ENCODE data around the gene ADCY5. TPM values are rescaled to one million over a fixed set of nuclear protein-coding genes. Genes with fewer than 3 reads are reported as not detected.

The ADCY5 gene
- total RNA-seq, 2 donors from 2014 or later, result 3.9 to 5.2 TPM

- TF ChIP-seq CTCF (conservative IDR thresholded peaks at IDR 0.05), result no peak
- Mint-ChIP-seq H3K36me3 (ENCODE audit: low read depth) (no peaks in the 10 kb centered on the region), H3K4me1 (peaks cover 4% of the 10 kb centered on the region), H3K4me3 (no peak overlapping the region), H3K27me3 (ENCODE audit: insufficient read depth) (no peaks in the 10 kb centered on the region), H3K9me3 (no peaks in the 10 kb centered on the region), H3K27ac (no peak overlapping the region)
- no peaks in the 10 kb centered on the region for H3K36me3 ChIP-seq (ENCODE audit: control insufficient read depth, insufficient read depth, low read length)
- 90 to 96% methylated on average over 4 to 7 of the region's 7 CpGs for WGBS, 2 experiments (ENCODE audit: insufficient coverage in 1 of 2, insufficient read length in 1 of 2)
- H3K4me3 ChIP-seq (ENCODE audit: low read length), result no peak overlapping the region
- no peaks in the 10 kb centered on the region for H3K27me3 ChIP-seq (ENCODE audit: control insufficient read depth, insufficient read depth, low read length, poor library complexity, severe bottlenecking)
- no peak for DNase-seq
- no peak overlapping the region for H3K27ac ChIP-seq (ENCODE audit: low read depth, low read length)
- H3K4me1 ChIP-seq (ENCODE audit: control insufficient read depth, insufficient read depth, low read length), result no peaks in the 10 kb centered on the region
- no peaks in the 10 kb centered on the region for H3K9me3 ChIP-seq (ENCODE audit: control insufficient read depth, low read length)
- no peak overlapping the region for H3K9ac ChIP-seq (ENCODE audit: extremely low read depth, low read length, poor library complexity, severe bottlenecking)
Observed at GRCh38 chr3:123334056-123334455, 114.8 kb downstream of the ADCY5 start.

GRCh38 chr3:123333401-123333800 lies 115.5 kb downstream of the ADCY5 start:
- no peak overlapping the region for H3K4me3 Mint-ChIP-seq
- no peak overlapping the region for H3K27ac Mint-ChIP-seq
- Histone ChIP-seq H3K27me3 (ENCODE audit: control insufficient read depth, insufficient read depth, low read length, poor library complexity, severe bottlenecking) (no peaks in the 10 kb centered on the region), H3K9ac (ENCODE audit: extremely low read depth, low read length, poor library complexity, severe bottlenecking) (no peak overlapping the region), H3K9me3 (ENCODE audit: control insufficient read depth, low read length) (no peaks in the 10 kb centered on the region), H3K27ac (ENCODE audit: low read depth, low read length) (no peak overlapping the region), H3K36me3 (ENCODE audit: control insufficient read depth, insufficient read depth, low read length) (no peaks in the 10 kb centered on the region), H3K4me1 (ENCODE audit: control insufficient read depth, insufficient read depth, low read length) (no peaks in the 10 kb centered on the region), H3K4me3 (ENCODE audit: low read length) (no peak overlapping the region)
- H3K27me3 Mint-ChIP-seq (ENCODE audit: insufficient read depth), result no peaks in the 10 kb centered on the region
- no peaks in the 10 kb centered on the region for H3K36me3 Mint-ChIP-seq (ENCODE audit: low read depth)
- H3K9me3 Mint-ChIP-seq, result no peaks in the 10 kb centered on the region
- H3K4me1 Mint-ChIP-seq, result peaks cover 4% of the 10 kb centered on the region
- no peak for TF ChIP-seq CTCF (conservative IDR thresholded peaks at IDR 0.05)
- no peak for DNase-seq
- 70 to 91% methylated on average over 2 to 10 of the region's 10 CpGs for WGBS, 2 experiments (ENCODE audit: insufficient coverage in 1 of 2, insufficient read length in 1 of 2)

GRCh38 chr3:123332124-123332641 lies 116.7 kb downstream of the ADCY5 start:
- no peak overlapping the region for H3K27ac Mint-ChIP-seq
- H3K9me3 Mint-ChIP-seq, result no peaks in the 10 kb centered on the region
- no peaks in the 10 kb centered on the region for H3K4me1 ChIP-seq (ENCODE audit: control insufficient read depth, insufficient read depth, low read length)
- H3K9me3 ChIP-seq (ENCODE audit: control insufficient read depth, low read length), result no peaks in the 10 kb centered on the region
- H3K9ac ChIP-seq (ENCODE audit: extremely low read depth, low read length, poor library complexity, severe bottlenecking), result no peak overlapping the region
- no peak overlapping the region for H3K4me3 ChIP-seq (ENCODE audit: low read length)
- peaks cover 4% of the 10 kb centered on the region for H3K4me1 Mint-ChIP-seq
- H3K27ac ChIP-seq (ENCODE audit: low read depth, low read length), result no peak overlapping the region
- H3K27me3 Mint-ChIP-seq (ENCODE audit: insufficient read depth), result peaks cover 2% of the 10 kb centered on the region
- peaks cover 6% of the 10 kb centered on the region for H3K27me3 ChIP-seq (ENCODE audit: control insufficient read depth, insufficient read depth, low read length, poor library complexity, severe bottlenecking)
- H3K36me3 Mint-ChIP-seq (ENCODE audit: low read depth), result no peaks in the 10 kb centered on the region
- 92 to 96% methylated on average over 8 to 15 of the region's 15 CpGs for WGBS, 2 experiments (ENCODE audit: insufficient coverage in 1 of 2, insufficient read length in 1 of 2)
- no peak overlapping the region for H3K4me3 Mint-ChIP-seq
- H3K36me3 ChIP-seq (ENCODE audit: control insufficient read depth, insufficient read depth, low read length), result no peaks in the 10 kb centered on the region
- no peak for TF ChIP-seq CTCF (conservative IDR thresholded peaks at IDR 0.05)
- DNase-seq, result no peak
